Calu3 (cell line): ENCODE measurements around the gene ADNP. TPM values are rescaled to one million over a fixed set of nuclear protein-coding genes. Genes with fewer than 3 reads are reported as not detected.

Experiments used
- BruUV-seq: library from RNA; stranded (reverse); fragments of 400-500 nt; replicated peaks from 2 replicates; lab custom pipeline; 2021; lab: Mats Ljungman, UMichigan
- CTCF ChIA-PET: fragments of 300-600 bp; sonication (Branson Sonifier 250); formaldehyde crosslinking; loops from one replicate; lab custom pipeline; 2022; ENCODE audit warnings: antibody characterized with exemption; lab: Charles Lee
- DNase-seq: peaks from one replicate; pipeline ENCODE4 v3.0.0; 2022
- H3K27ac Mint-ChIP-seq: one replicate; pipeline ENCODE4 v1.8.0; 2022; ENCODE audit warnings: mixed read lengths; ENCODE audit not compliant: unreplicated experiment
- H3K27me3 Mint-ChIP-seq: one replicate; pipeline ENCODE4 v1.8.0; 2022; ENCODE audit warnings: mixed read lengths; ENCODE audit not compliant: unreplicated experiment
- H3K36me3 Mint-ChIP-seq: one replicate; pipeline ENCODE4 v1.8.0; 2022; ENCODE audit warnings: mild to moderate bottlenecking, moderate library complexity, mixed read lengths; ENCODE audit not compliant: insufficient read depth, unreplicated experiment
- H3K4me1 Mint-ChIP-seq: one replicate; pipeline ENCODE4 v1.8.0; 2022; ENCODE audit warnings: mild to moderate bottlenecking, low read depth, mixed read lengths; ENCODE audit not compliant: unreplicated experiment
- H3K4me3 Mint-ChIP-seq: one replicate; pipeline ENCODE4 v1.8.0; 2022; ENCODE audit warnings: mild to moderate bottlenecking, low read depth, moderate library complexity, mixed read lengths; ENCODE audit not compliant: unreplicated experiment
- H3K9me3 Mint-ChIP-seq: one replicate; pipeline ENCODE4 v1.8.0; 2022; ENCODE audit warnings: low read depth, mixed read lengths; ENCODE audit not compliant: unreplicated experiment
- intact Hi-C: fragments of 100-400 bp; cut with micrococcal nuclease; formaldehyde crosslinking; loops from one replicate; pipeline ENCODE4 v1.10.0; 2022; ENCODE audit not compliant: unreplicated experiment
- total RNA-seq: library from RNA; stranded (reverse); gene quantifications from 2 replicates; pipeline ENCODE4 v1.2.3, GENCODE V29; 2022
- TF ChIP-seq, protein P1 (sequence below): fragments of 200-600 bp; IDR thresholded peaks from one replicate; pipeline ENCODE4 v1.8.0; 2022; ENCODE audit warnings: antibody characterized with exemption; ENCODE audit not compliant: unreplicated experiment

The ADNP gene
- total RNA-seq, 1 experiment from 2014 or later: 103 TPM

DNA sequence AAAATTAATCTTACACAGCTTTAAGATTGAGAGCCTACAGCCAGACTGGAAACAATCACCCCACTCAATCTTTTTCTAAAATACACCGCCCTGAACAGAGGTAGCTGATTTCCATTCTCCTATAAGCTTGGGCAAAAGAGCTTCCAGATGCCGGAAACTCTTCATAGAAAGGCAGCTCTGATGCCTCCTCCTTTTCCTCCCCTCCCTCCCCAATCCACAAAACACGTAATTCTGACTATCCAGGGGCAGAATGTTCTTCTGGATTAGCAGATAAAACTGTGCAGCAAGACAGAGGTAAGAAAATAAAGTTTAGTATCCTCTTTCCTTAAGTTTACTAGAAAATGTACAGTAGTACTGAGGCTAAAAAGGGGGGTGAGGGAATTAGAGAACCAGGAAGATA, 15.8 kb downstream of the ADNP start:
- DNase-seq: no peak

GRCh38 chr20:50913690-50914375, 17.4 kb downstream of the ADNP start:
- TF ChIP-seq, protein P1, sequence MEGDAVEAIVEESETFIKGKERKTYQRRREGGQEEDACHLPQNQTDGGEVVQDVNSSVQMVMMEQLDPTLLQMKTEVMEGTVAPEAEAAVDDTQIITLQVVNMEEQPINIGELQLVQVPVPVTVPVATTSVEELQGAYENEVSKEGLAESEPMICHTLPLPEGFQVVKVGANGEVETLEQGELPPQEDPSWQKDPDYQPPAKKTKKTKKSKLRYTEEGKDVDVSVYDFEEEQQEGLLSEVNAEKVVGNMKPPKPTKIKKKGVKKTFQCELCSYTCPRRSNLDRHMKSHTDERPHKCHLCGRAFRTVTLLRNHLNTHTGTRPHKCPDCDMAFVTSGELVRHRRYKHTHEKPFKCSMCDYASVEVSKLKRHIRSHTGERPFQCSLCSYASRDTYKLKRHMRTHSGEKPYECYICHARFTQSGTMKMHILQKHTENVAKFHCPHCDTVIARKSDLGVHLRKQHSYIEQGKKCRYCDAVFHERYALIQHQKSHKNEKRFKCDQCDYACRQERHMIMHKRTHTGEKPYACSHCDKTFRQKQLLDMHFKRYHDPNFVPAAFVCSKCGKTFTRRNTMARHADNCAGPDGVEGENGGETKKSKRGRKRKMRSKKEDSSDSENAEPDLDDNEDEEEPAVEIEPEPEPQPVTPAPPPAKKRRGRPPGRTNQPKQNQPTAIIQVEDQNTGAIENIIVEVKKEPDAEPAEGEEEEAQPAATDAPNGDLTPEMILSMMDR: no peak
- H3K4me3 Mint-ChIP-seq: no peak overlapping the region
- DNase-seq: no peak
- no peaks in the 10 kb centered on the region for H3K27me3 Mint-ChIP-seq
- H3K4me1 Mint-ChIP-seq: peaks cover 68% of the 10 kb centered on the region
- peak overlapping the region; percentile 23 for H3K27ac Mint-ChIP-seq
- intact Hi-C loops: no loop called here
- H3K36me3 Mint-ChIP-seq: peaks cover 24% of the 10 kb centered on the region
- BruUV-seq: no TSS peak
- H3K9me3 Mint-ChIP-seq: no peaks in the 10 kb centered on the region
- CTCF ChIA-PET: interaction anchor here (0.5 to 0.7 kb wide), 2 partner anchors 17 to 142 kb away, joined by 5 to 6 read pairs; partner anchors contain the start of gene ADNP

More for the DNA sequence above, 15.8 kb downstream of the ADNP start:
- H3K9me3 Mint-ChIP-seq: no peaks in the 10 kb centered on the region
- no TSS peak for BruUV-seq
- CTCF ChIA-PET: interaction anchor here (1.6 kb wide), 1 partner anchor 121 kb away, joined by 4 read pairs; the partner anchor contains the start of gene BCAS4
- no peak overlapping the region for H3K4me3 Mint-ChIP-seq
- H3K36me3 Mint-ChIP-seq: peaks cover 32% of the 10 kb centered on the region
- no peaks in the 10 kb centered on the region for H3K27me3 Mint-ChIP-seq
- intact Hi-C loops: no loop called here
- peaks cover 68% of the 10 kb centered on the region for H3K4me1 Mint-ChIP-seq
- no peak overlapping the region for H3K27ac Mint-ChIP-seq
- TF ChIP-seq, protein P1: no peak

DNA sequence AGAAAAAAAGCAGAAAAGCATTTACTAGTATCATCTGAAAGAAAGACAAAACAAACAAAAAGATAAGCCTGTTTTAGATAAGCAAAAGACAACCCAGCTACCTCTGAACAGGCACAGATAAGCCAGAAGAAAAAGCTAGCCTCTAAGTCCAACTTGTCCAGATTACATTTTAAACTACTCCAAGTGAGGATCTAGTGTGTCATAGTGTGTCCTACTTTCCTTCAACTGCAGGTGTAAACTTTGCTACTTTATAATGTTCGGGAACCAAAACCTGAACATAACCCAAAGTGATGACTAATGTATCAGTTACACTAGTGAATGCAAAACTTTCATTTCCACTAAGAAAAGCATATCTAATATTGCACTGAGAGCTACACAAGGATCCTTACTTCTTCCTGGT, 19.5 kb downstream of the ADNP start:
- Mint-ChIP-seq H3K27ac (peak overlapping the region; percentile 2), H3K4me1 (peaks cover 48% of the 10 kb centered on the region), H3K27me3 (no peaks in the 10 kb centered on the region), H3K36me3 (peaks cover 27% of the 10 kb centered on the region), H3K4me3 (no peak overlapping the region), H3K9me3 (no peaks in the 10 kb centered on the region)
- DNase-seq: no peak
- TF ChIP-seq, protein P1: no peak
- BruUV-seq: no TSS peak
- intact Hi-C loops: no loop called here
- CTCF ChIA-PET: interaction anchor here (0.6 to 0.7 kb wide), 2 partner anchors 26 to 132 kb away, joined by 3 read pairs; no protein-coding TSS in a partner anchor

DNA sequence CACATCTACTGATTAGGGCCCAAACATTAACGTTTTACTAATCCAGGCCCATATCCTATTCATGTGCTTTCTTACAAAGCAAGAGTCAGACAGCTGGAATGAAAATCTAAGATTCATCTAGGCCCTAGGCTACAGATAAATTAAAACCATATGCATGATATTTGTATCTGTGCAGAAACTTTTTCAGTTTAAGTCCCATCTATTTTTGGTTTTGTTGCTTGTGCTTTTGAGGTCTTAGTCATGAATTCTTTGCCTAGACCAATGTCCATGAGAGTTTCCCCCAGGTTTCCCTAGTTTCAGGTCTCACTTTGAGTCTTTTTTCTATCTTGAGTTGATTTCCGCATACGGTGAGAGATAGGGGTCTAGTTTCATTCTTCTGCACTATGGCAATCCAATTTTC, 20.2 kb downstream of the ADNP start:
- CTCF ChIA-PET: interaction anchor here (0.6 to 0.7 kb wide), 2 partner anchors 27 to 116 kb away, joined by 3 read pairs; partner anchors contain the start of gene BCAS4
- H3K9me3 Mint-ChIP-seq: no peaks in the 10 kb centered on the region
- H3K27ac Mint-ChIP-seq: no peak overlapping the region
- no peak for DNase-seq
- H3K4me3 Mint-ChIP-seq: no peak overlapping the region
- TF ChIP-seq, protein P1: no peak
- BruUV-seq: no TSS peak
- intact Hi-C loops: no loop called here
- H3K4me1 Mint-ChIP-seq: peaks cover 41% of the 10 kb centered on the region
- H3K27me3 Mint-ChIP-seq: no peaks in the 10 kb centered on the region
- H3K36me3 Mint-ChIP-seq: peaks cover 27% of the 10 kb centered on the region
